Kidney (tissue), 14 donors: ENCODE data around the gene C1QC. TPM values are rescaled to one million over a fixed set of nuclear protein-coding genes. Genes with fewer than 3 reads are reported as not detected.

Experiments
- DNase-seq, 5 donors: peaks; one replicate each; pipeline ENCODE4 v3.0.0-alpha.2; 2013 to 2020
- FAIRE-seq: peaks from 2 replicates; lab custom pipeline; 2012; peaks lifted over from hg19 to GRCh38; lab: Jason Lieb, UNC
- H3K27ac ChIP-seq, 2 donors: one replicate each; pipeline ENCODE4 v1.7.0; 2013; ENCODE audit warnings: low read depth in 2 of 2, low read length in 2 of 2, inconsistent platforms in 1 of 2
- H3K27me3 ChIP-seq: one replicate; pipeline ENCODE4 v1.7.1; 2013; ENCODE audit warnings: low read length, inconsistent platforms; ENCODE audit not compliant: control insufficient read depth, insufficient read depth
- H3K36me3 ChIP-seq, 3 donors: one replicate each; pipeline versions ENCODE4 v1.7.0 to v1.7.1; 2013; ENCODE audit warnings: low read length in 3 of 3, control low read depth in 1 of 3, inconsistent platforms in 1 of 3; ENCODE audit not compliant: insufficient read depth in 3 of 3, control insufficient read depth in 2 of 3
- H3K4me1 ChIP-seq, 3 donors: one replicate each; pipeline versions ENCODE4 v1.7.0 to v1.7.1; 2013; ENCODE audit warnings: low read length in 3 of 3, inconsistent platforms in 1 of 3, low read depth in 1 of 3; ENCODE audit not compliant: control insufficient read depth in 2 of 3, insufficient read depth in 2 of 3
- H3K4me3 ChIP-seq, 3 donors: one replicate each; pipeline versions ENCODE4 v1.7.0 to v1.8.1; 2013; ENCODE audit warnings: low read length in 3 of 3, control low read depth in 1 of 3, inconsistent platforms in 1 of 3
- H3K9ac ChIP-seq, 3 donors: one replicate each; pipeline versions ENCODE4 v1.7.0 to v1.7.1; 2013; ENCODE audit warnings: low read length in 3 of 3, control low read depth in 1 of 3, inconsistent platforms in 1 of 3
- H3K9me3 ChIP-seq, 3 donors: one replicate each; pipeline versions ENCODE4 v1.7.0 to v1.7.1; 2013; ENCODE audit warnings: low read length in 3 of 3, control low read depth in 1 of 3, inconsistent platforms in 1 of 3; ENCODE audit not compliant: control insufficient read depth in 2 of 3, insufficient read depth in 1 of 3
- CTCF ChIP-seq: IDR thresholded peaks from 3 replicates; pipeline ENCODE4 v1.5.1; 2012; ENCODE audit warnings: mild to moderate bottlenecking, moderate library complexity, borderline replicate concordance; ENCODE audit not compliant: insufficient read depth; ENCODE audit errors: extremely low read depth
- intact Hi-C: fragments of 100-400 bp; cut with DNase I; formaldehyde crosslinking; loops from one replicate; pipeline ENCODE4 v1.11.1; 2022
- polyA plus RNA-seq: library from polyadenylated mRNA; stranded (reverse); fragments of 350-450 nt; fragmentation: Illumina TruSeq; extraction: RNeasy Lipid Tissue Mini Kit (QIAGEN cat#74804); gene quantifications from one replicate; pipeline ENCODE4 v1.2.3, GENCODE V29; 2014; ENCODE audit warnings: low read depth, low replicate concordance; ENCODE audit not compliant: insufficient read depth
- total RNA-seq: library from RNA; stranded (reverse); fragmentation: NEBNext Ultra II Directional; extraction: Animal tissue kit (Norgen Biotek cat#: 25700); gene quantifications from one replicate; pipeline ENCODE4 v1.2.1, GENCODE V29; 2021
- donor health status: control.
- donor health status: control.
- donor health status: control.
- donor health status: control.
- donor health status: control.
- donor health status: DM: yes; HTN: yes; CAD: no.
- donor health status: Normal renal cell carcinoma (clear cell type).

C1QC gene
- total and polyA plus RNA-seq, 2 donors from 2014 or later = 57.4 to 287 TPM

- H3K36me3 ChIP-seq = no peaks in the 10 kb centered on the region
- TF ChIP-seq CTCF = no peak
- no peak for FAIRE-seq
- intact Hi-C loops = no loop called here
- no peaks in the 10 kb centered on the region for H3K9me3 ChIP-seq
- no peak overlapping the region for H3K9ac ChIP-seq
- DNase-seq = no peak
- H3K4me1 ChIP-seq = peaks cover 0 to 3% (median 0%) of the 10 kb centered on the region in 3 donors
- no peak overlapping the region for H3K27ac ChIP-seq
- H3K27me3 ChIP-seq = no peaks in the 10 kb centered on the region
- no peak overlapping the region for H3K4me3 ChIP-seq
Measured at GRCh38 chr1:22637907-22638445, 5.5 kb upstream of the C1QC start.

DNA sequence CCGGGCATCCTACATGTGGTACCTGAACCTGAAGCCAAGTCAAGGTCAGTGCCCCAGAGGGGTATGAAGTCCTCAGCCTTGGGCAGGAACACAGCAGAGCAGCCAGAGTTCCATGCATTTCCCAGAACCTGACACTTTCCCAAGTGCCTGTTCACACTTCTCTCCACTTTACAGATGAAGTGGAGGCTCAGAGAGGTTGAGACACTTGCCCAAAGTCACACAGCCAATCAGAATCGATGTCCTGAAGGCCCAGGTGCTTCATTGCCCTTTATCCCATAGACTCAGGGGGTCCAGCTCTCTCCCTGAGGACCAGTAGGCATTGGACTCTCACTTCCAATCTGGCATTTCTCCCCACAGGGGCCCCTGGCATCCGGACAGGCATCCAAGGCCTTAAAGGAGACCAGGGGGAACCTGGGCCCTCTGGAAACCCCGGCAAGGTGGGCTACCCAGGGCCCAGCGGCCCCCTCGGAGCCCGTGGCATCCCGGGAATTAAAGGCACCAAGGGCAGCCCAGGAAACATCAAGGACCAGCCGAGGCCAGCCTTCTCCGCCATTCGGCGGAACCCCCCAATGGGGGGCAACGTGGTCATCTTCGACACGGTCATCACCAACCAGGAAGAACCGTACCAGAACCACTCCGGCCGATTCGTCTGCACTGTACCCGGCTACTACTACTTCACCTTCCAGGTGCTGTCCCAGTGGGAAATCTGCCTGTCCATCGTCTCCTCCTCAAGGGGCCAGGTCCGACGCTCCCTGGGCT lies 4.8 kb upstream of the C1QC start:
- H3K36me3 ChIP-seq = no peaks in the 10 kb centered on the region
- H3K27ac ChIP-seq = no peak overlapping the region
- H3K9ac ChIP-seq = no peak overlapping the region
- H3K4me3 ChIP-seq = no peak overlapping the region
- DNase-seq = no peak
- peaks cover 0 to 3% (median 0%) of the 10 kb centered on the region in 3 donors for H3K4me1 ChIP-seq
- H3K27me3 ChIP-seq = no peaks in the 10 kb centered on the region
- no peaks in the 10 kb centered on the region for H3K9me3 ChIP-seq
- TF ChIP-seq CTCF = no peak
- FAIRE-seq = no peak
- intact Hi-C loops = no loop called here

DNA sequence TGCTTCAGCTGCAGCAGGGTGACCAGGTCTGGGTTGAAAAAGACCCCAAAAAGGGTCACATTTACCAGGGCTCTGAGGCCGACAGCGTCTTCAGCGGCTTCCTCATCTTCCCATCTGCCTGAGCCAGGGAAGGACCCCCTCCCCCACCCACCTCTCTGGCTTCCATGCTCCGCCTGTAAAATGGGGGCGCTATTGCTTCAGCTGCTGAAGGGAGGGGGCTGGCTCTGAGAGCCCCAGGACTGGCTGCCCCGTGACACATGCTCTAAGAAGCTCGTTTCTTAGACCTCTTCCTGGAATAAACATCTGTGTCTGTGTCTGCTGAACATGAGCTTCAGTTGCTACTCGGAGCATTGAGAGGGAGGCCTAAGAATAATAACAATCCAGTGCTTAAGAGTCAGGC lies 4.1 kb upstream of the C1QC start:
- intact Hi-C loops = no loop called here
- Histone ChIP-seq H3K4me3 (no peak overlapping the region), H3K9me3 (no peaks in the 10 kb centered on the region), H3K36me3 (no peaks in the 10 kb centered on the region), H3K27me3 (no peaks in the 10 kb centered on the region), H3K4me1 (peaks cover 0 to 3% (median 0%) of the 10 kb centered on the region in 3 donors), H3K27ac (no peak overlapping the region), H3K9ac (no peak overlapping the region)
- TF ChIP-seq CTCF = no peak
- FAIRE-seq (no peak), DNase-seq (peak in 1 of 5 donors; percentile 33)
